Measurements from ENCODE around the gene FAM13B. TPM values are rescaled to one million over a fixed set of nuclear protein-coding genes. Genes with fewer than 3 reads are reported as not detected.
A peak's percentile ranks its signal among the peaks of the same experiment; 100 is the strongest.
"Not testable (repeated sequence)": the region's sequence is repeated elsewhere in the genome, so short reads cannot be mapped to it uniquely, and the experiment has no call there.

Gene FAM13B
- total RNA-seq, 1 donor from 2014 or later: 31.4 TPM

DNA sequence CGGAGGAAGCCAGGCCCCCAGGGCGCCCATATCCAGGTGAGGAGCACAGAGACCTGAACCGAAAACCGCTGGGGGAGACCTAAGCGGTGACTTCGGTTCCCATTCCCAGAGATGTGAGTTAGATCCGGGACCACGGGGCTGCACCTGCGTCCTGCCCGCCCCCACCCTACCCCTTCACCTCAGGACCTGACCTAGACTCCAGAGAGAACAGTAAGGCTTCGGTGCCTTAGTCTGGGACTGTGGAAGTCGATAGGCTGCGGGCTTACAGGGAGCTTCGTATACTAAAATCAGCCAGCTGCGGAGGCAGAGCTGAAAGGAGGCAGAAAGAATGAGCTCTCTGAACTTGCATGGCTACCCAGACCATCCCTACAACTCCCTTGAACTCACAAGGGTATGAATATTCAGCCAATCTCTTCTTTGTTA lies 518 bp upstream of the FAM13B start:
- Mint-ChIP-seq H3K4me3 (ENCODE audit: unreplicated experiment) (peak overlapping the region; percentile 97), H3K36me3 (ENCODE audit: unreplicated experiment) (no peaks in the 10 kb centered on the region), H3K27me3 (ENCODE audit: unreplicated experiment) (peaks cover 1% of the 10 kb centered on the region), H3K4me1 (ENCODE audit: low read depth, unreplicated experiment) (peaks cover 2% of the 10 kb centered on the region), H3K9me3 (ENCODE audit: unreplicated experiment) (peaks cover 6% of the 10 kb centered on the region), H3K27ac (ENCODE audit: unreplicated experiment) (peak overlapping the region; percentile 87)
- no peak for DNase-seq
- TF ChIP-seq, protein P1, sequence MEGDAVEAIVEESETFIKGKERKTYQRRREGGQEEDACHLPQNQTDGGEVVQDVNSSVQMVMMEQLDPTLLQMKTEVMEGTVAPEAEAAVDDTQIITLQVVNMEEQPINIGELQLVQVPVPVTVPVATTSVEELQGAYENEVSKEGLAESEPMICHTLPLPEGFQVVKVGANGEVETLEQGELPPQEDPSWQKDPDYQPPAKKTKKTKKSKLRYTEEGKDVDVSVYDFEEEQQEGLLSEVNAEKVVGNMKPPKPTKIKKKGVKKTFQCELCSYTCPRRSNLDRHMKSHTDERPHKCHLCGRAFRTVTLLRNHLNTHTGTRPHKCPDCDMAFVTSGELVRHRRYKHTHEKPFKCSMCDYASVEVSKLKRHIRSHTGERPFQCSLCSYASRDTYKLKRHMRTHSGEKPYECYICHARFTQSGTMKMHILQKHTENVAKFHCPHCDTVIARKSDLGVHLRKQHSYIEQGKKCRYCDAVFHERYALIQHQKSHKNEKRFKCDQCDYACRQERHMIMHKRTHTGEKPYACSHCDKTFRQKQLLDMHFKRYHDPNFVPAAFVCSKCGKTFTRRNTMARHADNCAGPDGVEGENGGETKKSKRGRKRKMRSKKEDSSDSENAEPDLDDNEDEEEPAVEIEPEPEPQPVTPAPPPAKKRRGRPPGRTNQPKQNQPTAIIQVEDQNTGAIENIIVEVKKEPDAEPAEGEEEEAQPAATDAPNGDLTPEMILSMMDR (IDR thresholded peaks at IDR 0.05; ENCODE audit: partially characterized antibody, unreplicated experiment): no peak

DNA sequence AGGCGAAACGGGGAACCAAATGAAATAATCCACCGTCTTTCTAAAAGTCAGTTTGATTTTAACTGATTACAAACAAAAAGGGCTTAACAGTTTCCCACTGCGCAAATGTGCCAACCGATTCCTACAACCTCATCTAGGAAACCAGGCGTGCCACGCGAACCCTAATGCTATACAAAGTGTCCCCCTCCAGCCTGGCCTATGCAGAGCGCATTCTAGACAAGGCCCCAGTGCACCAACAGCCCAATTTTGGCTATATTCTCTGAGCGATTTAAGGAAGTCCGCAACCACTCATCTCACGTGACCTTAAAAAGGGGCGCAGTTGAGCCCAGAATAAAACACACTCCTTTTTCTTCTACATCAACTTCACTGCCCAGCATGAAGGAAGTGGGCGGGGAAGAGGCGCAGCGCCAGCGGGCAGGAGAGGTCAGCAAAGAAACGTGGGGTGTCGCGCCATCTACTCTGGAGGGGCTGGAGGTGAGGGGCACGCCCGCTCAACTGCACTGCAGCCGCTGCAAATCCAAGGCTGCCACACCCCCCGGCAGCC lies 779 bp downstream of the FAM13B start:
- H3K27ac Mint-ChIP-seq (ENCODE audit: unreplicated experiment): peak overlapping the region; percentile 83
- H3K36me3 Mint-ChIP-seq (ENCODE audit: unreplicated experiment): no peaks in the 10 kb centered on the region
- H3K4me3 Mint-ChIP-seq (ENCODE audit: unreplicated experiment): peak overlapping the region; percentile 97
- peaks cover 1% of the 10 kb centered on the region for H3K27me3 Mint-ChIP-seq (ENCODE audit: unreplicated experiment)
- no peak for DNase-seq
- TF ChIP-seq, protein P1 (IDR thresholded peaks at IDR 0.05; ENCODE audit: partially characterized antibody, unreplicated experiment): no peak
- peaks cover 6% of the 10 kb centered on the region for H3K9me3 Mint-ChIP-seq (ENCODE audit: unreplicated experiment)
- peaks cover 2% of the 10 kb centered on the region for H3K4me1 Mint-ChIP-seq (ENCODE audit: low read depth, unreplicated experiment)

DNA sequence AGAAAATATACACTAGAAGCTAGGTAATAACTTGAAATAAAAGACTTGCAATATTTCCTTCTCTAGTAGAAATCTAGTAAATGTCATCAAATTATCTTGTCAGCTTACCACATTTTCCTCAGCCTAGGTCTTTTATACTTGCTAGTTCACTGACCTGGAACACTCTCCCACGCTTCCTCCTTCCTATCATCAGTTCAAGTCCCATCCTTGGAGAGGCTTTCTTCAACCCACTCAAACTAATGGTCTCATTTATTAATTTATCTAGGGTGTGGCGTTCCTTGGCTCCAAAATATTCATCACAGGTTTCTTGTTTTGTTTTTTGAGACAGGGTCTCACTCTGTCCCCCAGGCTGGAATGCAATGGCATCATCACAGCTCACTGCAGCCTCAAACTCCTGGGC lies 2.9 kb downstream of the FAM13B start:
- peaks cover 1% of the 10 kb centered on the region for H3K27me3 Mint-ChIP-seq (ENCODE audit: unreplicated experiment)
- no peaks in the 10 kb centered on the region for H3K36me3 Mint-ChIP-seq (ENCODE audit: unreplicated experiment)
- DNase-seq: no peak
- H3K9me3 Mint-ChIP-seq (ENCODE audit: unreplicated experiment): peaks cover 6% of the 10 kb centered on the region
- TF ChIP-seq, protein P1 (IDR thresholded peaks at IDR 0.05; ENCODE audit: partially characterized antibody, unreplicated experiment): no peak
- peaks cover 2% of the 10 kb centered on the region for H3K4me1 Mint-ChIP-seq (ENCODE audit: low read depth, unreplicated experiment)
- no peak overlapping the region for H3K4me3 Mint-ChIP-seq (ENCODE audit: unreplicated experiment)
- no peak overlapping the region for H3K27ac Mint-ChIP-seq (ENCODE audit: unreplicated experiment)

DNA sequence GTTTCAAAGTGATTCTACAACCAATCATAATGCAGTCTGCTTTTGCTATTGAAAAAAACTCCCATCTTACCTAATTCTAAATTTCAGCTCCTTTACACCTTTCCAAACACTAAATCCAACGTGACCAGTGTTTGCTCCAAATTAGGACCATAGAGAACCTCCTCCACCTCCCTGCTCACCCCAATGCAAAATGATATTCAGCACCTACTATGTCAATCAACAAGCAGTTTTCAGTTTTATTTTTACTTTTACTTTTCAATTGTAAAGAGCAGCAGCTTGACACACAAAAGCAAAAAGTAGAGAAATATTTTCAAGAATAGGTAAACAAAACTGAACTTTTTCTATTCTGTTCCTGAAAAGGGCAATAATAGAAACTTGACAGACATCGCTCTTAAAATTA lies 3.4 kb downstream of the FAM13B start:
- DNase-seq: no peak
- peaks cover 1% of the 10 kb centered on the region for H3K27me3 Mint-ChIP-seq (ENCODE audit: unreplicated experiment)
- TF ChIP-seq, protein P1 (IDR thresholded peaks at IDR 0.05; ENCODE audit: partially characterized antibody, unreplicated experiment): no peak
- H3K4me3 Mint-ChIP-seq (ENCODE audit: unreplicated experiment): peak overlapping the region; percentile 10
- H3K4me1 Mint-ChIP-seq (ENCODE audit: low read depth, unreplicated experiment): peaks cover 2% of the 10 kb centered on the region
- H3K36me3 Mint-ChIP-seq (ENCODE audit: unreplicated experiment): no peaks in the 10 kb centered on the region
- H3K9me3 Mint-ChIP-seq (ENCODE audit: unreplicated experiment): peaks cover 6% of the 10 kb centered on the region
- no peak overlapping the region for H3K27ac Mint-ChIP-seq (ENCODE audit: unreplicated experiment)

DNA sequence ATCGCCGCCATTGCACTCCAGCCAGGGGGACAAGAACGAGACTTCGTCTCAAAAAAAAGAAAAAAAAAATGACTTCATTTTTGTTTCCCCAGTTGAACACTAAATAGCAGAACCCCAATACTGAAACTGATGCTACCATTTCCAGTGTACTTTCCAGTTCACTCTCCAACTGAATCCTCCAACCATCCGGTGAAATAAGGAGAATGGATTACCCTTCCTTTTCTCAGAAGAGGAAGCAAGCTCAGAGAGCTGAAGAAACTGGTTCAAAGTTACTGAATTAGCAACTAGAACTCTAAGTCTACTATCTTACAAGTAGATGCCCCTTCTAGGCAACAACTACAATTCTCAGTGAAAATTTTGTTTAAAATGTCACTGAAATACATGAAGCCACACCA lies 3.9 kb downstream of the FAM13B start:
- Mint-ChIP-seq H3K4me1 (ENCODE audit: low read depth, unreplicated experiment) (peaks cover 2% of the 10 kb centered on the region), H3K9me3 (ENCODE audit: unreplicated experiment) (peaks cover 6% of the 10 kb centered on the region), H3K4me3 (ENCODE audit: unreplicated experiment) (no peak overlapping the region), H3K27ac (ENCODE audit: unreplicated experiment) (no peak overlapping the region), H3K27me3 (ENCODE audit: unreplicated experiment) (peaks cover 1% of the 10 kb centered on the region), H3K36me3 (ENCODE audit: unreplicated experiment) (no peaks in the 10 kb centered on the region)
- TF ChIP-seq, protein P1 (IDR thresholded peaks at IDR 0.05; ENCODE audit: partially characterized antibody, unreplicated experiment): no peak
- DNase-seq: no peak

DNA sequence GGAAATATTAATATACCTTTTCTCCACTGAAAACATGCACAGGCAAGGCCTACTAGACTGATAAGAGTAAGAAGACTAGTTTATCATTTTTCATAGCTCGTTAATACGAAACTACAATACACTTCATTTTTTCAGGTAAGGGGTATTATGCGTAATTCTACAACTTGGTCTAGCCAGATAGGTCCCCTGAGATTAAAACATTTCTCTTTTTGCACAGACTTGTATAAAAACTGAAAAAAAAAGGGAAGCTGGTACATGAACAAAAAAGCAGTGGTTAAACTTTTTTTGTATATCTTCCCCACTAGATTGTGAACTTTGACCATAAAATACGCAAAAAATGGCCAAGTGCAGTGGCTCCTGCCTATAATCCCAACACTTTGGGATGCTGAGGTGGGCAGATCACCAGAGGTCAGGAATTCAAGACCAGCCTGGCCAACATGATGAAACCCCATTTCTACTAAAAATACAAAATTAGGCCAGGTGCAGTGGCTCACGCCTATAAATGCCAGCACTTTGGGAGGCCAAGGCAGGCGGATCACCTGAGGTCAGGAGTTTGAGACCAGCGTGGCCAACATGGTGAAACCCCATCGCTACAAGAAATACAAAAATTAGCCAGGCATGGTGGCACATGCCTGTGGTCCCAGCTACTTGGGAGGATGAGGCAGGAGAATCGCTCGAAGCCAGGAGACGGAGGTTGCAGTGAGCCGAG lies 4.5 kb downstream of the FAM13B start:
- H3K27me3 Mint-ChIP-seq (ENCODE audit: unreplicated experiment); H3K4me3 Mint-ChIP-seq (ENCODE audit: unreplicated experiment); H3K9me3 Mint-ChIP-seq (ENCODE audit: unreplicated experiment); DNase-seq; H3K4me1 Mint-ChIP-seq (ENCODE audit: low read depth, unreplicated experiment); H3K36me3 Mint-ChIP-seq (ENCODE audit: unreplicated experiment); H3K27ac Mint-ChIP-seq (ENCODE audit: unreplicated experiment): not testable (repeated sequence)

DNA sequence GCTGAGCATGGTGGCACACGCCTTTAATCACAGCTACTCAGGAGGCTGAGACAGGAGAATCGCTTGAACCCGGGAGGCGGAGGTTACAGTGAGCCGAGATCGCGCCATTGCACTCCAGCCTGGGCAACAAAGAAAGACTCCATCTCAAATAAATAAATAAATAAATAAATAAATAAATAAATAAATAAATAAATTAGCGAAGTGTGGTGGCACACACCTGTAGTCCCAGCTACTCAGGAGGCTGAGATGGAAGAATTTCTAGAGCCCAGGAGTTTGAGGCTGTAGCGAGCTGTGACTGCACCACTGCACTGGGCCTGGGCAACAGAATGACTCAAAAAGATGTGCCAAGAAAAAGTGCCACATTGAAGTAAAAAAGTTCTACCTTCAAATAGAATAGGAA lies 6.1 kb downstream of the FAM13B start:
- H3K4me1 Mint-ChIP-seq (ENCODE audit: low read depth, unreplicated experiment); H3K27ac Mint-ChIP-seq (ENCODE audit: unreplicated experiment); H3K9me3 Mint-ChIP-seq (ENCODE audit: unreplicated experiment); H3K36me3 Mint-ChIP-seq (ENCODE audit: unreplicated experiment); H3K27me3 Mint-ChIP-seq (ENCODE audit: unreplicated experiment); H3K4me3 Mint-ChIP-seq (ENCODE audit: unreplicated experiment); DNase-seq: not testable (repeated sequence)
